ENCODE data around the gene TBXAS1.
A peak's percentile ranks its signal among the peaks of the same experiment; 100 is the strongest.
"Not testable (repeated sequence)": the region's sequence is repeated elsewhere in the genome, so short reads cannot be mapped to it uniquely, and the experiment has no call there.

Gene TBXAS1

GRCh38 chr7:139914306-139915267, 85.5 kb downstream of the TBXAS1 start:
- DNase-seq (ENCODE audit: low read depth in 2 of 2): no peak

GRCh38 chr7:139915268-139915863, 86.3 kb downstream of the TBXAS1 start:
- no peak for DNase-seq (ENCODE audit: low read depth in 2 of 2)

GRCh38 chr7:139915864-139916716, 87.0 kb downstream of the TBXAS1 start:
- peak; percentile 43 to 54 for DNase-seq (ENCODE audit: low read depth in 2 of 2)

GRCh38 chr7:139916717-139917395, 87.8 kb downstream of the TBXAS1 start:
- DNase-seq (ENCODE audit: low read depth in 2 of 2): no peak

- no peak for DNase-seq (ENCODE audit: low read depth in 2 of 2)
Observed at GRCh38 chr7:139917851-139918250, 88.8 kb downstream of the TBXAS1 start.

GRCh38 chr7:139918480-139918879, 89.4 kb downstream of the TBXAS1 start:
- no peak for DNase-seq (ENCODE audit: low read depth in 2 of 2)

- no peak for DNase-seq (ENCODE audit: low read depth in 2 of 2)
Observed at GRCh38 chr7:139923090-139923489, 94.0 kb downstream of the TBXAS1 start.

- no peak for DNase-seq (ENCODE audit: low read depth in 2 of 2)
Observed at GRCh38 chr7:139924461-139924860, 95.4 kb downstream of the TBXAS1 start.

GRCh38 chr7:139929221-139929620, 100.2 kb downstream of the TBXAS1 start:
- DNase-seq (ENCODE audit: low read depth in 2 of 2): not testable (repeated sequence)

- DNase-seq (ENCODE audit: low read depth in 2 of 2): no peak
Observed at GRCh38 chr7:139930286-139930965, 101.4 kb downstream of the TBXAS1 start.

GRCh38 chr7:139931190-139931934, 102.3 kb downstream of the TBXAS1 start:
- no peak for DNase-seq (ENCODE audit: low read depth in 2 of 2)

GRCh38 chr7:139932531-139932930, 103.5 kb downstream of the TBXAS1 start:
- no peak for DNase-seq (ENCODE audit: low read depth in 2 of 2)

- DNase-seq (ENCODE audit: low read depth in 2 of 2): no peak
Observed at GRCh38 chr7:139936760-139937310, 107.8 kb downstream of the TBXAS1 start.

- no peak for DNase-seq (ENCODE audit: low read depth in 2 of 2)
Observed at GRCh38 chr7:139937715-139938114, 108.7 kb downstream of the TBXAS1 start.

GRCh38 chr7:139940866-139941265, 111.8 kb downstream of the TBXAS1 start:
- no peak for DNase-seq (ENCODE audit: low read depth in 2 of 2)

- DNase-seq (ENCODE audit: low read depth in 2 of 2): no peak
Observed at GRCh38 chr7:139941421-139941820, 112.4 kb downstream of the TBXAS1 start.

GRCh38 chr7:139941866-139942265, 112.8 kb downstream of the TBXAS1 start:
- DNase-seq (ENCODE audit: low read depth in 2 of 2): no peak

- no peak for DNase-seq (ENCODE audit: low read depth in 2 of 2)
Observed at GRCh38 chr7:139942636-139943035, 113.6 kb downstream of the TBXAS1 start.

GRCh38 chr7:139943401-139943800, 114.3 kb downstream of the TBXAS1 start:
- DNase-seq (ENCODE audit: low read depth in 2 of 2): no peak

GRCh38 chr7:139944248-139944647, 115.2 kb downstream of the TBXAS1 start:
- DNase-seq (ENCODE audit: low read depth in 2 of 2): no peak

Measured in stimulated activated CD8-positive, alpha-beta memory T cell treated with anti-CD3 and anti-CD28 coated beads, Interleukin-2, amount 100 ng/mL, for 48 hours (primary cell).